GM18867 (cell line): ENCODE data around the gene CNNM2.
"Not testable (repeated sequence)": the region's sequence is repeated elsewhere in the genome, so short reads cannot be mapped to it uniquely, and the experiment has no call there.

Experiments used
- ATAC-seq: cut with Tn5 transposase; IDR thresholded peaks from one replicate; pipeline ENCODE4 v1.9.1; 2021; ENCODE audit warnings: mild to moderate bottlenecking, moderate library complexity; ENCODE audit not compliant: unreplicated experiment

Gene CNNM2

DNA sequence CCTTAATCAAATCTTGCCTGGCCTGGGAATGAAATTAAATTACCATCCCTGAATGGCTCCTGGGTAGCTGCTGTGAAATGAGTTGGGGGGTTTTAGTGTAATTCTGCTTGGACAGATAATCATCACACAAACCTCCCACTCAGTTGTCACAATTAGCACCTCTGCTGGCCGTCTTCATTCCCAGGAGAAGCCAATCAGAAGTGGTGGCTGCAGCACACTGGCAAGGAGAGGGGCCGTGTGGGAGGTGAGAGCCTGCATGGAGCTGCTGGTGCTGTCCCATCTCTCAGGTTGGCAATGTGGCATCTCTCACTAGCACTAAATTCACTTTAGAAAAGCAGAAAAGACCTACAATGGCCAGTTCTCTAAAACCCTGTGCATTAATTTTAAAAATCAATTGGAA lies 182.5 kb downstream of the CNNM2 start:
- ATAC-seq = no peak

- no peak for ATAC-seq
These were observed 184.1 kb downstream of the CNNM2 start for GRCh38 chr10:103102195-103102594.

DNA sequence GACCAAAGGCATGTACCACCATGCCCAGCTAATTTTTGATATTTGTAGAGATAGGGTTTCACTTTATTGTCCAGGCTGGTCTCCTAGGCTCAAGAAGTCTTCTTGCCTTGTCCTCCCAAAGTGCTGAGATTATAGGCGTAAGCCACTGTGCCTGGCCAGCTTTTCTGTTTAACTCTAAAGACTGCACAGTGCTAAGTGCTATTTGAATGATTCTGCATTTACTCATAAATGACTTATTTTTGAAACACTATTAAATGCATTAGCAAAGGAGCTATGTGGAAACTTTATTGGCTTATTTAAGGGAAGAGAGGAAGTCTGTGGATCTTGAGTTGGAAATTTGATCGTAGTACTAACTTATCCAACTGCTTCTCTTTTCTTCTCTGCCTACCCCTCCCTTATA lies 185.9 kb downstream of the CNNM2 start:
- ATAC-seq = no peak

GRCh38 chr10:103104721-103105120 lies 186.6 kb downstream of the CNNM2 start:
- no peak for ATAC-seq

DNA sequence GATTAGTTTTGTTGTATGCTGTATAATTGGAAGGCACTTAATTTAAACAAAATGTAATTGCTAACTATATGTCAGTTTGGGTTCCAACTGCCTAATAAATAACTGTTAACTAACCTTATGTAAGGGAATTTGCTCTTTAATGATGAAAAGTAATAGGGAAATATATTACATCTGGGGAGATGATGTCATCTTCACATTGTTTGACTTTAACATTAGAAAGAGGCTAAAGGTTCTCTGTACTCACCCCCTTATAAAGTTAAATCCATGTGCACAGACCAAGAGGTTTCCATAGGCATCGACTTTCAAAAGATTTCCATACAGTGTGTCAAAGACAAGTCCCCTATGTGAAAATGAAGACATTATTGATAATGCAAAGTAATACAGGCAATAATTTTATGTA lies 187.4 kb downstream of the CNNM2 start:
- no peak for ATAC-seq

DNA sequence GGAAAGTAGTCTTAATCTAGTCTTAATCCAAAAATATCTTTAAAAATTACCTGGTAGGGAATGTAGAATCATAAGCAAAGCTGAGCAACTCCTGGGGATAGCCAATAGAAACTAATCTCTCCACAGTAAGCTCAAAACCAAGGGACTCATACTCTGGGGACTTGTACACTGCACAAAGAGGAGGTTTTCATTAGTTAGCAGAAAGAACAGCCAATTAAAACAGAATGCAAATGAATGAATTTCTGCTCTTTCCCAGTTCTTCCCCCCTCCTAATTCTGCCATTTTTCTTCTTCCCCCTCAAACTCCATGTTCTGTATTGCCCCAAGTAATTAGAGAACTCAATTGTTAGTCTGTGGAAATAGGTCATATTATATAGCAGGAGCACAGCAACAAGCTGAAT lies 188.4 kb downstream of the CNNM2 start:
- ATAC-seq = no peak

- ATAC-seq = no peak
These were observed 191.7 kb downstream of the CNNM2 start for GRCh38 chr10:103109821-103110220.

DNA sequence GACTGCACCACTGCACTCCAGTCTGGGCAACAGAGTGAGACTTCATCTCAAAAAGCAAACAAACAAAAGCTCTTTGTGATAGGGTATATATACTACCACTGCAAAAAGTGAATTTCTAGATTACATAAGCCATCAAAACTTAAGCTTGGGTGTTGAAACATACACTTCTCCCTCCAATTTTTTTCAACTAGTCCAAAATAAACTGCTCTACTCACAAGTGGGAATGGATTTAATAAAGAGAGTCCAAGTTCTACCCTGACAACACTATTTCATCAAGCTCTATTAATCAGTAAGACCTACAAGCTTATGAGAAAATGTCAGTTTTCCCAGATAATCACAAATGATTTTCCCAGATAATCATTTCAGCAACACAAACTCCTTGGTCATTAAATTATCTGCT lies 192.3 kb downstream of the CNNM2 start:
- no peak for ATAC-seq

- ATAC-seq = peak; percentile 64
These were observed 193.2 kb downstream of the CNNM2 start for GRCh38 chr10:103111031-103111917.

- ATAC-seq = peak; percentile 60
These were observed 194.1 kb downstream of the CNNM2 start for GRCh38 chr10:103111918-103112877.

- no peak for ATAC-seq
These were observed 196.8 kb downstream of the CNNM2 start for GRCh38 chr10:103114876-103115275.

DNA sequence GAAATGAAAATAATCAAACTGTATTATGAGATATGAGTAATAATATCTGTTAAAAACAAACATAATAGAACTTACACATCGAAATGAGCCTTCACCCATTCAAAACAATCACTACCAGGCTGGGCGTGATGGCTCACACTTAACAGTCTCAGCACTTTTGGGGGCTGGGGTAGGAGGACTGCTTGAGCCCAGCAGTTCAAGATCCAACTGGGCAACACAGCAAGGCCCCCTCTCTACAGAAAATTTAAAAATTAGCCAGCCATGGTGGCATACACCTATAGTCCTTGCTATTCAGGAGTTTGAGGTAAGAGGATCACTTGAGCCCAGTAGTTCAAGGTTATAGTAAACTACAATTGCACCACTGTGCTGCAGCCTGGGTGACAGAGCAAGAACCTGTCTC lies 199.2 kb downstream of the CNNM2 start:
- no peak for ATAC-seq

DNA sequence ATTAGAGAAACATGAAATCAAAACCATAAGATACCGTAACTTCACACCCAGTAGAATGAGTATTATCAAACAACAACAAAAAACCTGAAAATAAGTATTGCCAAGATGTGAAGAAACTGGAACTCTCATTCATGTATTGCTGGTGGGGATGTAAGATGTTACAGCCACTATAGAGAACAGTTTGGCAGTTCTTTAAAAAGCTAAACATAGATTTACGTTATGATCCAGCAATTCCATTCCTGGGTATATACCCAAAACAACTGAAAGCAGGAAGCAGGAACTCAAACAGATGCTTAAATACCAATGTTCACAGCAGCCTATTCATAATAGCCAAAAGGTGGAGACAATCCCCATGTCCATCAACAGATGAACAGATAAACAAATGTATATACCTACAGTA lies 202.5 kb downstream of the CNNM2 start:
- ATAC-seq = no peak

DNA sequence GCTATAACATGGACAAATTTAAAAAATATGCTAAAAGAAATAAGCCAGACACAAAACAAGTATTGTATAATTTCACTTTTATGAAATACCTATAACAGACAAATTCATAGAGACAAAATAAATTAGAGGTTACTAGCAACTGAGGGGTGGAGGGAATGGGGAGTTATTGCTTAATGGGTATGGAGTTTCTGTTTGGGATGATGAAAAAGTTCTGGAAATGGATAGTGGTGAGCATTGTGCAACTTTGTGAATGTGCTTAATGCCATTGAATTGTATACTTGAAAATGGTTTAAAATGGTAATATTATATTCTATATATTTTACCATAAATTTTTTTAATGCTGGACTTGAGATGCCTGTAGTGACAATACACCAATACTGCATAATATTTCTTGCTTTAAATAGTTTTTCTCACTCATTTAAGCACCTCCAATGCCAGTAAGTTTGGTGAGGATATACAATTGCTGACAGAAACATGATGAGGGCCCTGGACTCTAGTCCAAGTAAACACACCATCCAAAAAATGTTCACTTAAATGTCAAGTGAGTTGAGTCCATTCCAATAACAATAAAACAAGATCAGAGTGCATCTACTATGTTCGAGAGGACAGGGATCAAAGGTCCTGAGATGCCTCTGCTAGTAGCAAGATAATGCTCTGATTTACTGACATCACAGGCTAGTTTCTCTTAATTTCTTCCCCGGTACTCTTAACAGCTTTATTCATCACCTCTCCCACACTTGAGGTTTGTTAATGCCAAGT lies 203.1 kb downstream of the CNNM2 start:
- ATAC-seq = no peak

GRCh38 chr10:103123282-103124024 lies 205.4 kb downstream of the CNNM2 start:
- ATAC-seq = no peak

DNA sequence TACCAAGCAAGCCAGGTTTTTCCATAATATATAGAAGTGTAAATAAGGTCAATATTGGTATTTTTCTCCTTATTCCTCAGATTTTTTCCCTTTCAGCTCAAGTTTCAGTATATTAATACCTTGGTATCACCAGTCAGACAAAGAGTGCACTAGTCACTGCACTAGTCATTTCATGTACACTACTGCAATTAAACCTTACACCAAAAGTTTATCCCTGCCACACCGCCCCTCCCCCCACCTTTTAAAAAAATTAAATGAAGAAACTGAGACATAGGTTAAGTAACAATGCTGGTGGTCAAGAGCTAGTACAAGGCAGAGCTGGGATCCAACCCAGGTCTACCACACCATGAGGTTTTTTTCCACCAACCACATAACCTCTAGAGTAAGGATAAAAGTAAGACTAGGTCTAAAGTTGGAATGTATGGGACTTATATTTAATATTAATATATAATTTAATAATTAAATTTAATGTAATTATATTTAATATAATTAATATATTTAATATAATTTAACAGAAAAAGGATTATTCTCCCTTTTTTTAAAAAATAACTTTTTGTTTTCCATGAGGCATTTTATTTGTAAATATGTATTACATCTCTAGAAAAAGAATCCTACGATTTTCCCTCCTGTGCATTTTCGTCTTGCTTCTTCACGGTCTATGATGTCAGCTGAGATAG lies 206.5 kb downstream of the CNNM2 start:
- ATAC-seq = no peak

DNA sequence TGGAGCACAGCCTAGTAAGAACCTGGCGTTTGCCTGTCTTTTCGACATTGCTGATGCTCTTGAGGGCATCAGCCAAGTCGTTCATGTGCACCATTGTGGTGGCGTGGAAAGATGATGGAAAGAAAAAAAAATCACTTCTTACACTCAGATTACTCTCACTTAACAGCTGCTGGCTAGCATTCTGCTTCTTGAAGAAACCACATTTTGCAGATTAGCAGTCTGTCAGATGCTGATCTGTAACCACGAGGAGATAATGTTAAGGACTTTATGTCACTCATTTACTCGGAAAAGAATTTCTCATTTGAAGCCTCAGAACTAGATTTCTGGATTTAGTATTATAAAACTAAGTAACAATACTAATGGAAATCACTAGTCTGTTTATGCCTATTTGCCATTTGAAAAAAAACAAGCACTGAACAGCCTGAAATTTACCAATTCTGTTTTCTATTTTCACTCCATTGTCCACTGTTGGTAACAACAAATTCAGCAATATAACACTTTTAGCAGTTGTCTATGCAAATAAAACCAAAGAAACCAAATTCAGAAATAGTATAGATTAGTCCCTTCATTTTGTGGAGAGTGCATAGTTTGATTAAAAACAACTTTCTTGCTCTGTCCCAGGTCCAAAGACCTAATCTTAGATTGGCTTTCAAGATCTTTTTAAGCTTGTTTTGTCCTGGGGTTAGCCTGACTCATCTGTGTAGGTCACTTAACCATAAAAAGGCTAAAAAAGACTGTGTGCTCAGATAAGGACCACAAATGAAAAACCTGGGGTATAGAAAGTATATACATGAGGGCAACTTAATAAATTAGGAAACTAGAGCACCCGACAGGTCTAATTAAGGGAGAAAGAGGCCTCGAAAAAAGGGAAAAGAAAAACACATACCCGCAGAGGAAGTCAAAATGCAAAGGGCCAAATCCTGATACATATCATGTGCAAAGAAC lies 207.5 kb downstream of the CNNM2 start:
- ATAC-seq = peak; percentile 89

- ATAC-seq = no peak
These were observed 209.1 kb downstream of the CNNM2 start for GRCh38 chr10:103127241-103127640.

DNA sequence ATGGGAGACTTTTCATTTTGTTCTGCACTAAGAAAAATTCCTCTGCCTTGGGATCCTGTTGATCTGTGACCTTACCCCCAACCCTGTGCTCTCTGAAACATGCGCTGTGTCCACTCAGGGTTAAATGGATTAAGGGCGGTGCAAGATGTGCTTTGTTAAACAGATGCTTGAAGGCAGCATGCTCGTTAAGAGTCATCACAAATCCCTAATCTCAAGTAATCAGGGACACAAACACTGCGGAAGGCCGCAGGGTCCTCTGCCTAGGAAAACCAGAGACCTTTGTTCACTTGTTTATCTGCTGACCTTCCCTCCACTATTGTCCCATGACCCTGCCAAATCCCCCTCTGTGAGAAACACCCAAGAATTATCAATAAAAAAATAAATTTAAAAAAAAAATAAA lies 212.1 kb downstream of the CNNM2 start:
- not testable (repeated sequence) for ATAC-seq
